Caki2 (cell line): ENCODE measurements around the gene SAFB. TPM values are rescaled to one million over a fixed set of nuclear protein-coding genes. Genes with fewer than 3 reads are reported as not detected.
"Not testable (repeated sequence)": the region's sequence is repeated elsewhere in the genome, so short reads cannot be mapped to it uniquely, and the experiment has no call there.

Experiments
- DNase-seq: peaks from one replicate; pipeline ENCODE4 v3.0.0-alpha.2; 2015; ENCODE audit warnings: low read depth
- in situ Hi-C: cut with HindIII; loops from 2 replicates; pipeline ENCODE4 v1.10.0; 2016; ENCODE audit warnings: low sequenced_read_pairs, low pct_unique_long_range_greater_than_20kb, mixed read lengths
- total RNA-seq: library from RNA; depleted of rRNA; stranded (reverse); fragments of >200 nt; shearing (Covaris generic); gene quantifications from 2 replicates; pipeline ENCODE4 v1.2.3, GENCODE V29; 2014; ENCODE audit warnings: low replicate concordance

Gene SAFB
- total RNA-seq, 1 experiment from 2014 or later, result 35.5 TPM

GRCh38 chr19:5690955-5691821 lies 68.3 kb downstream of the SAFB start:
- in situ Hi-C loops, result no loop called here

GRCh38 chr19:5691822-5692722 lies 69.2 kb downstream of the SAFB start:
- in situ Hi-C loops, result no loop called here
- DNase-seq, result no peak

More at GRCh38 chr19:5690955-5691821, 68.3 kb downstream of the SAFB start:
- DNase-seq, result peak; percentile 73

GRCh38 chr19:5692723-5693194 lies 69.9 kb downstream of the SAFB start:
- in situ Hi-C loops, result no loop called here
- no peak for DNase-seq

- in situ Hi-C loops, result no loop called here
- no peak for DNase-seq
These were observed 70.6 kb downstream of the SAFB start for GRCh38 chr19:5693195-5694166.

GRCh38 chr19:5694167-5694955 lies 71.5 kb downstream of the SAFB start:
- DNase-seq, result no peak
- in situ Hi-C loops, result no loop called here

GRCh38 chr19:5694956-5695648 lies 72.2 kb downstream of the SAFB start:
- in situ Hi-C loops, result no loop called here
- no peak for DNase-seq

- in situ Hi-C loops, result no loop called here
- no peak for DNase-seq
These were observed 72.8 kb downstream of the SAFB start for GRCh38 chr19:5695649-5696195.

- in situ Hi-C loops, result no loop called here
- DNase-seq, result no peak
These were observed 73.5 kb downstream of the SAFB start for GRCh38 chr19:5696196-5697021.

GRCh38 chr19:5697022-5697889 lies 74.4 kb downstream of the SAFB start:
- in situ Hi-C loops, result no loop called here
- no peak for DNase-seq

- no peak for DNase-seq
- in situ Hi-C loops, result no loop called here
These were observed 75.2 kb downstream of the SAFB start for GRCh38 chr19:5697890-5698634.

- DNase-seq, result no peak
- in situ Hi-C loops, result no loop called here
These were observed 75.9 kb downstream of the SAFB start for GRCh38 chr19:5698635-5699422.

GRCh38 chr19:5700455-5701092 lies 77.7 kb downstream of the SAFB start:
- DNase-seq, result no peak
- in situ Hi-C loops, result no loop called here

GRCh38 chr19:5702053-5702410 lies 79.1 kb downstream of the SAFB start:
- DNase-seq, in situ Hi-C loops: not testable (repeated sequence)
